ENCODE measurements around the gene PDE10A. TPM values are rescaled to one million over a fixed set of nuclear protein-coding genes. Genes with fewer than 3 reads are reported as not detected.
"Not testable (repeated sequence)": the region's sequence is repeated elsewhere in the genome, so short reads cannot be mapped to it uniquely, and the experiment has no call there.

Gene PDE10A
- polyA plus RNA-seq, 1 donor from 2014 or later: not detected

- not testable (repeated sequence) for H3K27ac Mint-ChIP-seq, H3K27me3 Mint-ChIP-seq, H3K4me1 Mint-ChIP-seq, H3K4me3 Mint-ChIP-seq, H3K36me3 Mint-ChIP-seq
- H3K9me3 Mint-ChIP-seq: peaks cover 10 to 28% (median 14%) of the 10 kb centered on the region in 3 donors
Measured at GRCh38 chr6:165459605-165460301, 203.3 kb downstream of the PDE10A start.

- Mint-ChIP-seq H3K27me3 (no peaks in the 10 kb centered on the region), H3K27ac (no peak overlapping the region), H3K4me3 (no peak overlapping the region), H3K36me3 (no peaks in the 10 kb centered on the region), H3K4me1 (peaks cover 0 to 1% (median 0%) of the 10 kb centered on the region in 3 donors), H3K9me3 (peaks cover 6 to 14% (median 9%) of the 10 kb centered on the region in 3 donors)
Measured at GRCh38 chr6:165458134-165458533, 204.9 kb downstream of the PDE10A start.

GRCh38 chr6:165456286-165456685, 206.8 kb downstream of the PDE10A start:
- H3K36me3 Mint-ChIP-seq: peaks cover 2% of the 10 kb centered on the region
- H3K27me3 Mint-ChIP-seq: no peaks in the 10 kb centered on the region
- H3K4me3 Mint-ChIP-seq: no peak overlapping the region
- H3K4me1 Mint-ChIP-seq: no peaks in the 10 kb centered on the region
- no peak overlapping the region for H3K27ac Mint-ChIP-seq
- H3K9me3 Mint-ChIP-seq: peaks cover 2 to 6% (median 4%) of the 10 kb centered on the region in 3 donors

GRCh38 chr6:165455488-165455887, 207.6 kb downstream of the PDE10A start:
- H3K4me1 Mint-ChIP-seq: no peaks in the 10 kb centered on the region
- H3K27me3 Mint-ChIP-seq: no peaks in the 10 kb centered on the region
- H3K9me3 Mint-ChIP-seq: peaks cover 2 to 6% (median 4%) of the 10 kb centered on the region in 3 donors
- no peak overlapping the region for H3K4me3 Mint-ChIP-seq
- peaks cover 2% of the 10 kb centered on the region for H3K36me3 Mint-ChIP-seq
- H3K27ac Mint-ChIP-seq: no peak overlapping the region

- peaks cover 0 to 2% (median 0%) of the 10 kb centered on the region in 3 donors for H3K9me3 Mint-ChIP-seq
- no peaks in the 10 kb centered on the region for H3K4me1 Mint-ChIP-seq
- peaks cover 2% of the 10 kb centered on the region for H3K36me3 Mint-ChIP-seq
- no peaks in the 10 kb centered on the region for H3K27me3 Mint-ChIP-seq
- no peak overlapping the region for H3K4me3 Mint-ChIP-seq
- H3K27ac Mint-ChIP-seq: no peak overlapping the region
Measured at GRCh38 chr6:165453395-165453794, 209.6 kb downstream of the PDE10A start.

- Mint-ChIP-seq H3K4me3 (no peak overlapping the region), H3K9me3 (peaks cover 0 to 2% (median 0%) of the 10 kb centered on the region in 3 donors), H3K36me3 (peaks cover 2% of the 10 kb centered on the region), H3K4me1 (no peaks in the 10 kb centered on the region), H3K27me3 (no peaks in the 10 kb centered on the region), H3K27ac (no peak overlapping the region)
Measured at GRCh38 chr6:165451838-165452237, 211.2 kb downstream of the PDE10A start.

- peaks cover 0 to 5% (median 4%) of the 10 kb centered on the region in 3 donors for H3K9me3 Mint-ChIP-seq
- peaks cover 2% of the 10 kb centered on the region for H3K36me3 Mint-ChIP-seq
- H3K4me1 Mint-ChIP-seq: no peaks in the 10 kb centered on the region
- H3K4me3 Mint-ChIP-seq: no peak overlapping the region
- H3K27ac Mint-ChIP-seq: no peak overlapping the region
- no peaks in the 10 kb centered on the region for H3K27me3 Mint-ChIP-seq
Measured at GRCh38 chr6:165448210-165448609, 214.8 kb downstream of the PDE10A start.

GRCh38 chr6:165447141-165447540, 215.9 kb downstream of the PDE10A start:
- Mint-ChIP-seq H3K27ac (no peak overlapping the region), H3K27me3 (no peaks in the 10 kb centered on the region), H3K36me3 (peaks cover 4% of the 10 kb centered on the region), H3K4me3 (no peak overlapping the region), H3K9me3 (peaks cover 0 to 5% (median 4%) of the 10 kb centered on the region in 3 donors), H3K4me1 (no peaks in the 10 kb centered on the region)

GRCh38 chr6:165446331-165446730, 216.7 kb downstream of the PDE10A start:
- Mint-ChIP-seq H3K36me3 (peaks cover 2% of the 10 kb centered on the region), H3K4me1 (no peaks in the 10 kb centered on the region), H3K27me3 (no peaks in the 10 kb centered on the region), H3K4me3 (no peak overlapping the region), H3K9me3 (peaks cover 0 to 5% (median 4%) of the 10 kb centered on the region in 3 donors), H3K27ac (no peak overlapping the region)

- Mint-ChIP-seq H3K27me3 (no peaks in the 10 kb centered on the region), H3K36me3 (peaks cover 2% of the 10 kb centered on the region), H3K27ac (peak overlapping the region in 1 of 3 donors; percentile 46), H3K4me3 (no peak overlapping the region), H3K9me3 (peaks cover 0 to 5% (median 4%) of the 10 kb centered on the region in 3 donors), H3K4me1 (no peaks in the 10 kb centered on the region)
Measured at GRCh38 chr6:165443462-165443861, 219.6 kb downstream of the PDE10A start.

GRCh38 chr6:165441181-165441580, 221.9 kb downstream of the PDE10A start:
- H3K27me3 Mint-ChIP-seq: no peaks in the 10 kb centered on the region
- H3K4me3 Mint-ChIP-seq: no peak overlapping the region
- H3K4me1 Mint-ChIP-seq: no peaks in the 10 kb centered on the region
- H3K27ac Mint-ChIP-seq: no peak overlapping the region
- H3K9me3 Mint-ChIP-seq: peaks cover 0 to 5% (median 4%) of the 10 kb centered on the region in 3 donors
- peaks cover 2% of the 10 kb centered on the region for H3K36me3 Mint-ChIP-seq

GRCh38 chr6:165439928-165440554, 223.0 kb downstream of the PDE10A start:
- H3K4me3 Mint-ChIP-seq: no peak overlapping the region
- peaks cover 2% of the 10 kb centered on the region for H3K36me3 Mint-ChIP-seq
- peaks cover 0 to 5% (median 4%) of the 10 kb centered on the region in 3 donors for H3K9me3 Mint-ChIP-seq
- H3K27ac Mint-ChIP-seq: no peak overlapping the region
- no peaks in the 10 kb centered on the region for H3K27me3 Mint-ChIP-seq
- H3K4me1 Mint-ChIP-seq: no peaks in the 10 kb centered on the region

GRCh38 chr6:165426892-165427291, 236.1 kb downstream of the PDE10A start:
- Mint-ChIP-seq H3K4me3 (no peak overlapping the region), H3K27ac (no peak overlapping the region), H3K9me3 (peaks cover 0 to 7% (median 7%) of the 10 kb centered on the region in 3 donors), H3K27me3 (no peaks in the 10 kb centered on the region), H3K36me3 (no peaks in the 10 kb centered on the region), H3K4me1 (no peaks in the 10 kb centered on the region)

GRCh38 chr6:165422192-165422591, 240.8 kb downstream of the PDE10A start:
- Mint-ChIP-seq H3K36me3 (no peaks in the 10 kb centered on the region), H3K4me3 (peak overlapping the region in 1 of 4 donors; percentile 25), H3K9me3 (peaks cover 0 to 7% (median 5%) of the 10 kb centered on the region in 3 donors), H3K27me3 (no peaks in the 10 kb centered on the region), H3K4me1 (no peaks in the 10 kb centered on the region), H3K27ac (no peak overlapping the region)

GRCh38 chr6:165417278-165417865, 245.7 kb downstream of the PDE10A start:
- Mint-ChIP-seq H3K4me3 (no peak overlapping the region), H3K36me3 (no peaks in the 10 kb centered on the region), H3K9me3 (peaks cover 0 to 5% (median 0%) of the 10 kb centered on the region in 3 donors), H3K27me3 (no peaks in the 10 kb centered on the region), H3K4me1 (no peaks in the 10 kb centered on the region), H3K27ac (no peak overlapping the region)
